Testis (tissue), 3 donors: ENCODE data around the gene SEZ6L2. TPM values are rescaled to one million over a fixed set of nuclear protein-coding genes. Genes with fewer than 3 reads are reported as not detected.
"Not testable (repeated sequence)": the region's sequence is repeated elsewhere in the genome, so short reads cannot be mapped to it uniquely, and the experiment has no call there.

Experiments
- DNase-seq: peaks from one replicate; pipeline ENCODE4 v3.0.0-alpha.2; 2019
- H3K27ac ChIP-seq, 2 donors: fragments of 200-600 bp; sonication (generic); one replicate each; pipeline ENCODE4 v1.5.1; 2019
- H3K27me3 ChIP-seq: fragments of 200-600 bp; sonication (generic); one replicate; pipeline ENCODE4 v1.5.1; 2019
- H3K36me3 ChIP-seq: fragments of 200-600 bp; sonication (generic); one replicate; pipeline ENCODE4 v1.5.1; 2017; ENCODE audit warnings: low read depth; ENCODE audit errors: missing control alignments
- H3K4me1 ChIP-seq: fragments of 200-600 bp; sonication (generic); one replicate; pipeline ENCODE4 v1.5.1; 2019
- H3K4me3 ChIP-seq, 2 donors: fragments of 200-600 bp; sonication (generic); one replicate each; pipeline ENCODE4 v1.5.1; 2017 to 2019
- H3K9me3 ChIP-seq: fragments of 200-600 bp; sonication (generic); one replicate; pipeline ENCODE4 v1.5.1; 2017
- POLR2A ChIP-seq: fragments of 450-650 bp; IDR thresholded peaks from one replicate; pipeline ENCODE4 v1.6.1; 2017; ENCODE audit warnings: antibody characterized with exemption, mild to moderate bottlenecking, moderate library complexity
- WGBS, 2 donors: methylation state at CpG; one replicate each; pipeline ENCODE4 v1.1.5; 2018; 5-methylcytosine and 5-hydroxymethylcytosine counted together
- intact Hi-C: fragments of 100-400 bp; cut with DNase I; formaldehyde crosslinking; loops from one replicate; pipeline ENCODE4 v1.15.1; 2023; ENCODE audit warnings: low total_unique reads
- polyA plus RNA-seq: library from polyadenylated mRNA; stranded (reverse); fragments of 350-450 nt; fragmentation: Illumina TruSeq; extraction: RNeasy Lipid Tissue Mini Kit (QIAGEN cat#74804); gene quantifications from one replicate; pipeline ENCODE4 v1.2.3, GENCODE V29; 2014; ENCODE audit warnings: low read depth, low replicate concordance; ENCODE audit not compliant: insufficient read depth
- total RNA-seq, 2 donors: library from RNA; depleted of rRNA; stranded (reverse); fragments of >200 nt; gene quantifications; one replicate each; pipeline ENCODE4 v1.2.3, GENCODE V29; 2016
- TF ChIP-seq, protein P1 (sequence below), 3 experiments: fragments of 450-650 bp in 2 of 3; fragments of 200-600 bp in 1 of 3; sonication (generic) in 1 of 3; IDR thresholded peaks; one replicate each; pipeline ENCODE4 v1.5.1; 2016 to 2019; ENCODE audit warnings: antibody characterized with exemption in 3 of 3, mild to moderate bottlenecking in 2 of 3, moderate library complexity in 1 of 3

SEZ6L2 gene
- total and polyA plus RNA-seq, 3 donors from 2014 or later = 40.9 to 57.5 (median 43.7) TPM

DNA sequence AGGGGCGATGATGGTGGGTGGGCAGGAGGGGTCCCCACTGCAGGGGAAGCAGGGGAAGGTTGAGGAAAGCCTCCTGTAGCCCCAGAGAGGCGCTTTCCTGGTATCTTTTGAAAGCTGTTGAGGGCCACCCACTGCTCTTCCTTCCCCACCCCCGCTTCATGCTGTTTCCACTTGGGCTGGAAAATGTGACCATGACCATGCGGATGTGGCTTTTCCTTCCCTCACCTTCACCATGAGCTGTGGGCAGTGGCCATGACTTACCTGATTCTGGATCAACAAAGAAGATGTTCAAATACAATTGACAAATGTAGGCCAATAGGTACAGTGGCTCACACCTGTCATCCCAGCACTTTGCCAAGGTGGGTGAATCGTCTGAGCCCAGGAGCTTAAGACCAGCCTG, 65.3 kb downstream of the SEZ6L2 start:
- no peak overlapping the region for H3K27ac ChIP-seq
- H3K4me3 ChIP-seq = no peak overlapping the region
- peaks cover 1% of the 10 kb centered on the region for H3K4me1 ChIP-seq
- no peaks in the 10 kb centered on the region for H3K9me3 ChIP-seq
- H3K36me3 ChIP-seq = no peaks in the 10 kb centered on the region
- TF ChIP-seq, protein P1, sequence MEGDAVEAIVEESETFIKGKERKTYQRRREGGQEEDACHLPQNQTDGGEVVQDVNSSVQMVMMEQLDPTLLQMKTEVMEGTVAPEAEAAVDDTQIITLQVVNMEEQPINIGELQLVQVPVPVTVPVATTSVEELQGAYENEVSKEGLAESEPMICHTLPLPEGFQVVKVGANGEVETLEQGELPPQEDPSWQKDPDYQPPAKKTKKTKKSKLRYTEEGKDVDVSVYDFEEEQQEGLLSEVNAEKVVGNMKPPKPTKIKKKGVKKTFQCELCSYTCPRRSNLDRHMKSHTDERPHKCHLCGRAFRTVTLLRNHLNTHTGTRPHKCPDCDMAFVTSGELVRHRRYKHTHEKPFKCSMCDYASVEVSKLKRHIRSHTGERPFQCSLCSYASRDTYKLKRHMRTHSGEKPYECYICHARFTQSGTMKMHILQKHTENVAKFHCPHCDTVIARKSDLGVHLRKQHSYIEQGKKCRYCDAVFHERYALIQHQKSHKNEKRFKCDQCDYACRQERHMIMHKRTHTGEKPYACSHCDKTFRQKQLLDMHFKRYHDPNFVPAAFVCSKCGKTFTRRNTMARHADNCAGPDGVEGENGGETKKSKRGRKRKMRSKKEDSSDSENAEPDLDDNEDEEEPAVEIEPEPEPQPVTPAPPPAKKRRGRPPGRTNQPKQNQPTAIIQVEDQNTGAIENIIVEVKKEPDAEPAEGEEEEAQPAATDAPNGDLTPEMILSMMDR (IDR thresholded peaks at IDR 0.05) = no peak
- TF ChIP-seq POLR2A = no peak
- H3K27me3 ChIP-seq = no peaks in the 10 kb centered on the region
- intact Hi-C loops = no loop called here
- DNase-seq = no peak
- WGBS, 2 donors = 90 to 91% methylated on average over 5 of the region's 5 CpGs

DNA sequence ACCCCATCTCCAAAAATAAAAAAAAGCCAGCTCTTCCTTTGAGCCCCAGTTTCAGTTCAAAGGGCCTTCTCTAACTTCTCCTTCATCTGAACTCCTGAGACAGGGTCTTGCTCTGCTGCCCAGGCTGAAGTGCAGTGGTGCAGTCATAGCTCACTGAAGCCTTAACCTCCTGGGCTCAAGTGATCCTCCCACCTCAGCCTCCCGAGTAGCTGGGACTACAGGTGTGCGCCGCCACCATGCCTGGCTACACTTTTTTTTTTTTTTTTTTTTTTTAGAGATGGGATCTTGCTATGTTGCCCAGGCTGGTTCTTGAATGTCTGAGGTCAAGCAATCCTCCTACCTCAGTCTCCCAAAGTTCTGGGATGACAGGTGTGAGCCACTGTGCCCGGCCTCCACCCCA, 66.1 kb downstream of the SEZ6L2 start:
- intact Hi-C loops, DNase-seq, H3K27ac ChIP-seq, H3K9me3 ChIP-seq, H3K4me1 ChIP-seq, H3K4me3 ChIP-seq, H3K27me3 ChIP-seq, H3K36me3 ChIP-seq: not testable (repeated sequence)
- WGBS, 2 donors = 93% methylated on average over 4 of the region's 4 CpGs

DNA sequence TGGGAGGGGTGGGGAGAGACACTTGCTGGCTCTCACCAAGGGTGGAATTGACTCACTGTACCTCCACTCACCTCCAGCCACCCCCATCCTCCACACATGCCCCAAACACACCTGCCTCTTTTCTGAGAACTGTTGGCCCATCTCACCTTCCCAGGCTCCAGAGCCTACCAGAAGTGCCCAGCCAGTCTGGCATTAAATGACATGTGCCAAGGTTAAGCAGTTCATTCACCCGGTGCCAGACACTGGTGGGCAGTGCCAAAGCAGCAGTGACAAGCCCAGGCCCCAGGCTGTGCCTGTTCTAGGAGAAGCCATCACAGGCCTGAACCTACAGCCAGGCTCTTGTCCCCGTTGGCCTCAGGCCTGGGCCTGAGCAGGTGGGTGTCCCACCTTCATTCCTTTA, 67.9 kb downstream of the SEZ6L2 start:
- H3K27ac ChIP-seq = no peak overlapping the region
- no peak for DNase-seq
- peaks cover 27% of the 10 kb centered on the region for H3K4me1 ChIP-seq
- no peaks in the 10 kb centered on the region for H3K9me3 ChIP-seq
- intact Hi-C loops = no loop called here
- TF ChIP-seq POLR2A = no peak
- TF ChIP-seq, protein P1 (IDR thresholded peaks at IDR 0.05) = no peak
- no peaks in the 10 kb centered on the region for H3K36me3 ChIP-seq
- H3K27me3 ChIP-seq = no peaks in the 10 kb centered on the region
- whole genome bisulfite sequencing, 2 donors = 82 to 88% methylated on average over 1 to 2 of the region's 2 CpGs
- no peak overlapping the region for H3K4me3 ChIP-seq

DNA sequence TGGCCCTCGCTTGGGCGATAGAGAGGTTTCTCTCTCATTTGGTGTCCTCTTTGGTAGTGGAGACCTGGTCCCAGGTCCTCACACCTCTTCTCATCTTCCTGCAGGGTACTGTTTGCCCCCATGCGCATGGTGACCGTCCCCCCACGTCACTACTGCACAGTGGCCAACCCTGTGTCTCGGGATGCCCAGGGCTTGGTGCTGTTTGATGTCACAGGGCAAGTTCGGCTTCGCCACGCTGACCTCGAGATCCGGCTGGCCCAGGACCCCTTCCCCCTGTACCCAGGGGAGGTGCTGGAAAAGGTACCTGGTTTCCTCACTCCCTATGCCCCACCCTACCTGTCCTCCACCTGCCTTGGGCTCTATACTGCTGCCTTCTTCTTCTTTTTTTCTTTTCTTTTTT, 68.6 kb downstream of the SEZ6L2 start:
- DNase-seq = no peak
- Histone ChIP-seq H3K4me3 (no peak overlapping the region), H3K9me3 (no peaks in the 10 kb centered on the region), H3K4me1 (peaks cover 34% of the 10 kb centered on the region), H3K27ac (peak overlapping the region in 1 of 2 donors; percentile 14), H3K27me3 (no peaks in the 10 kb centered on the region), H3K36me3 (no peaks in the 10 kb centered on the region)
- WGBS, 2 donors = 95 to 96% methylated on average over 11 of the region's 11 CpGs
- intact Hi-C loops = no loop called here
- no peak for TF ChIP-seq POLR2A
- TF ChIP-seq, protein P1 (IDR thresholded peaks at IDR 0.05) = no peak

DNA sequence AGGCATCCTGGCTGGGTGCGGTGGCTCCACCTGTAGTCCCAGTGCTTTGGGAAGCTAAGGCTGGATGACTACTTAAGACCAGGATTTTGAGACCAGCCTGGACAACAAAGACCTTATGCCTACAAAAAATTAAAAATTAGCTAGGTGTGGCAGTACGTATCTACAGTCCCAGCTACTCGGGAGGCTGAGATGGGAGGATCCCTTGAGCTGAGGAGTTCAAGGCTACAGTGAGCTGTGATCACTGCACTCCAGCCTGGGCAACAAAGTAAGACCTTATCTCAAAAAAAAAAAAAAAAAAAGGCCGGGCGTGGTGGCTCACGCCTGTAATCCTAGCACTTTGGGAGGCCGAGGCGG, 73.0 kb downstream of the SEZ6L2 start:
- TF ChIP-seq, protein P1 (IDR thresholded peaks at IDR 0.05) = no peak
- no peak for TF ChIP-seq POLR2A
- H3K27ac ChIP-seq = peak overlapping the region; percentile 88 to 91
- no peaks in the 10 kb centered on the region for H3K27me3 ChIP-seq
- peak; percentile 70 for DNase-seq
- no peak overlapping the region for H3K4me3 ChIP-seq
- H3K4me1 ChIP-seq = peaks cover 79% of the 10 kb centered on the region
- no peaks in the 10 kb centered on the region for H3K9me3 ChIP-seq
- no peaks in the 10 kb centered on the region for H3K36me3 ChIP-seq
- intact Hi-C loops = no loop called here
- WGBS, 2 donors = 31 to 36% methylated on average over 8 of the region's 8 CpGs
